CD4-positive, alpha-beta T cell treated with Interferon gamma for 1 hour (primary cell): Measurements from ENCODE around the gene MAPRE2.
"Not testable (repeated sequence)": the region's sequence is repeated elsewhere in the genome, so short reads cannot be mapped to it uniquely, and the experiment has no call there.

Source experiments
- DNase-seq: peaks from one replicate; pipeline ENCODE4 v3.0.0-alpha.2; 2020

Gene MAPRE2

GRCh38 chr18:35157181-35157580 lies 116.0 kb downstream of the MAPRE2 start:
- DNase-seq, result no peak

GRCh38 chr18:35158728-35159450 lies 117.7 kb downstream of the MAPRE2 start:
- peak; percentile 39 for DNase-seq

GRCh38 chr18:35159782-35160181 lies 118.6 kb downstream of the MAPRE2 start:
- DNase-seq, result no peak

GRCh38 chr18:35161485-35161884 lies 120.3 kb downstream of the MAPRE2 start:
- no peak for DNase-seq

- DNase-seq, result no peak
Observed at GRCh38 chr18:35161934-35162333, 120.7 kb downstream of the MAPRE2 start.

- DNase-seq, result no peak
Observed at GRCh38 chr18:35163014-35163539, 121.9 kb downstream of the MAPRE2 start.

- DNase-seq, result no peak
Observed at GRCh38 chr18:35163721-35164120, 122.5 kb downstream of the MAPRE2 start.

GRCh38 chr18:35164133-35164532 lies 122.9 kb downstream of the MAPRE2 start:
- DNase-seq, result no peak

GRCh38 chr18:35167332-35167731 lies 126.1 kb downstream of the MAPRE2 start:
- no peak for DNase-seq

- no peak for DNase-seq
Observed at GRCh38 chr18:35167857-35168256, 126.6 kb downstream of the MAPRE2 start.

GRCh38 chr18:35170323-35170722 lies 129.1 kb downstream of the MAPRE2 start:
- not testable (repeated sequence) for DNase-seq

GRCh38 chr18:35171315-35171987 lies 130.2 kb downstream of the MAPRE2 start:
- no peak for DNase-seq

- DNase-seq, result no peak
Observed at GRCh38 chr18:35172009-35172408, 130.8 kb downstream of the MAPRE2 start.

- DNase-seq, result no peak
Observed at GRCh38 chr18:35172451-35173035, 131.3 kb downstream of the MAPRE2 start.

- DNase-seq, result no peak
Observed at GRCh38 chr18:35174093-35174731, 133.0 kb downstream of the MAPRE2 start.

GRCh38 chr18:35174745-35175144 lies 133.5 kb downstream of the MAPRE2 start:
- no peak for DNase-seq

- DNase-seq, result no peak
Observed at GRCh38 chr18:35176925-35177324, 135.7 kb downstream of the MAPRE2 start.

- no peak for DNase-seq
Observed at GRCh38 chr18:35178260-35178659, 137.0 kb downstream of the MAPRE2 start.

GRCh38 chr18:35179906-35180305 lies 138.7 kb downstream of the MAPRE2 start:
- no peak for DNase-seq

- DNase-seq, result no peak
Observed at GRCh38 chr18:35180455-35180854, 139.2 kb downstream of the MAPRE2 start.

- no peak for DNase-seq
Observed at GRCh38 chr18:35182151-35182550, 140.9 kb downstream of the MAPRE2 start.

- no peak for DNase-seq
Observed at GRCh38 chr18:35183886-35184285, 142.7 kb downstream of the MAPRE2 start.

GRCh38 chr18:35185771-35186170 lies 144.6 kb downstream of the MAPRE2 start:
- DNase-seq, result no peak
